Liver (tissue), 3 donors: ENCODE measurements around the gene MMP14.
"Not testable (repeated sequence)": the region's sequence is repeated elsewhere in the genome, so short reads cannot be mapped to it uniquely, and the experiment has no call there.

Experiments used
- CTCF ChIP-seq: fragments of 150-350 bp; IDR thresholded peaks from 2 replicates; pipeline ENCODE4 v1.5.1; 2017; ENCODE audit warnings: improper control_type of control experiment, low read depth, low read length; ENCODE audit not compliant: missing input control
- EGR1 ChIP-seq, 2 donors: IDR thresholded peaks; 2 replicates each; pipeline ENCODE4 v1.6.1; 2016 to 2018; ENCODE audit warnings: antibody characterized with exemption in 2 of 2, low read depth in 2 of 2
- FOXA1 ChIP-seq: IDR thresholded peaks from 2 replicates; pipeline ENCODE4 v1.6.1; 2016; ENCODE audit warnings: antibody characterized with exemption
- GABPA ChIP-seq, 2 donors: IDR thresholded peaks in 1 of 2; conservative IDR thresholded peaks in 1 of 2; 2 replicates each; pipeline ENCODE4 v1.6.1; 2016; ENCODE audit warnings: antibody characterized with exemption in 2 of 2, mild to moderate bottlenecking in 1 of 2, moderate library complexity in 1 of 2
- HNF4G ChIP-seq: IDR thresholded peaks from 2 replicates; pipeline ENCODE4 v1.6.1; 2016; ENCODE audit warnings: antibody characterized with exemption
- JUND ChIP-seq, 2 donors: IDR thresholded peaks; 2 replicates each; pipeline ENCODE4 v1.6.1; 2016; ENCODE audit warnings: antibody characterized with exemption in 2 of 2
- MAX ChIP-seq: IDR thresholded peaks from 2 replicates; pipeline ENCODE4 v1.6.1; 2016; ENCODE audit warnings: antibody characterized with exemption
- RAD21 ChIP-seq, 2 donors: IDR thresholded peaks; 2 replicates each; pipeline ENCODE4 v1.6.1; 2016; ENCODE audit warnings: antibody characterized with exemption in 2 of 2, mild to moderate bottlenecking in 2 of 2
- TAF1 ChIP-seq: conservative IDR thresholded peaks from 2 replicates; pipeline ENCODE4 v1.6.1; 2016; ENCODE audit warnings: antibody characterized with exemption, mild to moderate bottlenecking
- YY1 ChIP-seq: IDR thresholded peaks from 2 replicates; pipeline ENCODE4 v1.6.1; 2016; ENCODE audit warnings: antibody characterized with exemption, mild to moderate bottlenecking
- ZBTB33 ChIP-seq: IDR thresholded peaks from 2 replicates; pipeline ENCODE4 v1.6.1; 2016; ENCODE audit warnings: antibody characterized with exemption
- donor health status: healthy.
- donor health status: healthy.

GRCh38 chr14:22829076-22829660 is 7.2 kb upstream of the MMP14 start:
- not testable (repeated sequence) for TF ChIP-seq ZBTB33; RAD21 (IDR thresholded peaks at IDR 0.05); CTCF; MAX; FOXA1; JUND (IDR thresholded peaks at IDR 0.05); GABPA (IDR thresholded peaks at IDR 0.05 in 1 of 2, conservative IDR thresholded peaks at IDR 0.05 in 1 of 2); YY1; HNF4G; EGR1 (IDR thresholded peaks at IDR 0.05; ENCODE audit: low read depth in 2 of 2); TAF1
